SKM-1 (cell line): ENCODE results near the gene AIG1.

Experiments used
- DNase-seq: peaks from one replicate; lab custom pipeline; 2025; ENCODE audit not compliant: unreplicated experiment; lab: John Stamatoyannopoulos, UW

Gene AIG1

DNA sequence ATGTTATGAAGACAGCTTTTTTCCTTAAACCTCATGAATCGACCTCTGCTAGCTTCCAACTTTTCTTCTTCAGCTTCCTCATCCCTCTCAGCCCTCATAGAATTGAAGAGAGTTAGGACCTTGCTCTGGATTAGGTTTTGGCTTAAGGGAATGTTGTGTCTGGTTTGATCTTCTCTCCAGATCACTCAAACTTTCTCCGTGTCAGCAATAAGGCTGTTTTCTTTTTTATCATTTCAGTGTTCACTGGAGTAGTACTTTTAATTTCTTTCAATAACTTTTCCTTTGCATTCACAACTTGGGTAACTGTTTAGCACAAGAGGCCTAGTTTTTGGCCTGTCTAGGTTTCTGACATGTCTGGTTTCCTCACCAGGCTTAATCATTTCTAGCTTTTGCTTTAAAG is 32.6 kb downstream of the AIG1 start:
- no peak for DNase-seq

DNA sequence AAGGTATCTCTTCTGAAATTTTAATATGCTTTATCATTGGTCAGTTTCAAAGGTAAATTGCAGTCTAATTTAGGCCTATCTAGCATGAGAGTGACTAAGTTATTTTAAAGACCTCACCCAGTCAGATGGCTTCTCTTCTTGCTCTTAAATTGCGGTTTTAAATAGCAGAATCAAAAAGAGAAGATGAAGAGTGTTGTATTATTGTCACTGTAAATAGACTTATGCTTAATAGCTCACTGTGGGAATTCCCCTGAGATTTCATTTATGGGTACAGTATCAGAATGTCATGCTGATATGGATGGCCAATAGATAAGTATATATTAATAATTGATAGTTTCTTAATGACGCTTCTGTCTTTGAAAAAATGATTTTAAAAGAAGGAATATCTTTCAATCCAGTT is 35.7 kb downstream of the AIG1 start:
- DNase-seq, result no peak

DNA sequence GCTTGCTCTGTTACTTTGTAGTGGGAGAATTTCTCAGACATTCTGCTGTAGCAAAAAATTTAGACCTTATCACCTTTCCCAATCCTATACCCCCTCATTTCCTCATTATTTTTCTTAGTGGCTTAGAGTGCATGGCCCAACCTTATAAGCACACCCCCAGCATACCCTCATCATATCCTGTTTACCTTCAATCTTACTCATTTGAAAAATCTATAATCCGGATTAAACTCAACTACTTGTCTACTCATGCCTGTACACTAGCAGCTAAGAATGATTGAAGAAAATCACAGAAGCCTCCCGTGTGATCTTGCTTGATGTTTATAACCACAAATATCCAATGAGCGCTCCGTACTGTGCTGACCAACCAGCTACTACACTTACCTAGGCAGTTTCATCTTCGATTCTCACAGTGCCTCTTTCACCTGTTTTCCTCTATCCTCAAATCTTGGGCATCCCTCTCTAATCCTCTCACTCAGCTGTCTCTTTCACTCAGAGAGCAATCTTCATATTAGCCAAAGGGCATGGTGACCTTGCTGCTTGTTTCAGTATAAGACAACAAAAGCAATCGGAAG is 36.6 kb downstream of the AIG1 start:
- DNase-seq, result no peak

DNA sequence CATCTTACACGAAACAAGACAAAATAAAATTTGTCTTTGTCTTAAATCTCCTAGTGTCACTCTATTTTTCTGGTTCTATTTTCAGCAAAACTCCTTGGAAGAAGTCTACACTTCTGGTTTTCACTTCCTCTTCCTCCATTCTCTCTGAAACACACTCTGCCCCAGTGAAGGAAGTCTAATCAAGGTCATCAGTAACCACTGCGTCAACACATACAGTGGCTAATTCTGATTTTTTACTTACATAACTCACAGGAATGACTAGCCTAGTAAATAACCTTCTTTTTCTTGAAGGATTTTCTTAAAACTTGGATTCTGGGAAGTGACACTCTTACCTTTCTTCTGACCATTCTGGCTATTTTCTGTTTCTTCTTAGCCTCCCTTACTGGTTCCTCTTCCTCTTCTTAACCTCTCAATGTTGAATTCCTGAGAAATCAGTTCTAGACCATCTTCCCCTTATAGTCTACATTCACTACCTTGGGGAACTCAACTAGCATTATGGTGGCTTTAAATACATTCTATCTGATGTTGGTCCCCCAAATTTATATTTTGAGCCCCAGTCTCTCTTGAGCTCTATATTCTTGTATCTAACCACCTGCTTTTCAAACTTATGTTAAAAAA is 37.5 kb downstream of the AIG1 start:
- DNase-seq, result peak; percentile 88

DNA sequence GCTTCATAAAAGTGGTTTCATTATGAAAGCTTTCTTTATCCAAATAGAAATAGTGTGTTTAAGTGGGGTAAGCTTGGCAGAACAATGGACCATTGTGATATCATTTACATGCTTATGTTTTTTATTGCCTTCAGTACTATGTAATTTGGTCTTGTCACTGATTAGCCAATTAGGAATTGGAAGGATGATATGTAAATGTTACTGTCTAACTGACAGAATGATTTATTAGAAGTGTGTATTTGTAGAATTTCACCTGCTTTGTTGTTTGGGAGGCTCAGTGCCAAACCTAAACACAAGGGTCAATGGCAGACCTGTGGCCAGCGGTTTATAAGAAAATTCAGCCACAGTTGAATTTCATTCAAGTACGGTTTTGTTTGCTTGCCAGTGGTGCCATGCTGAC is 39.0 kb downstream of the AIG1 start:
- no peak for DNase-seq

DNA sequence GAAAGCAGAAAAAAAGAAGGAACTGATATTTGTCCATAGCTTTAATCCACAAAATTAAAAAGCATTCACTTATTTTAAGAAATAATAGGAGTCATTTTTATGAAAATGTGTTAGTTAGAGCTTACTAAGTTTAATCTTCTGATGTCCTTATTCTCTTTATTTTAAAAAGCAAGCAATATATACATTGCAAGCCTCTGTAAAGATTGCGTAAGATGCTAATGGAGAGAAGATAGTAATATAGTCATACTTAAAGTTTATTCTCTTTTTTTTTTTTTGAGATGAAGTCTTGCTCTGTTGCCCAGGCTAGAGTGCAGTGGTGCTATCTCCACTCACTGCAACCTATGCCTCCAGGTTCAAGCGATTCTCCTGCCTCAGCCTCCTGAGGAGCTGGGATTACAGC is 39.7 kb downstream of the AIG1 start:
- DNase-seq, result no peak

DNA sequence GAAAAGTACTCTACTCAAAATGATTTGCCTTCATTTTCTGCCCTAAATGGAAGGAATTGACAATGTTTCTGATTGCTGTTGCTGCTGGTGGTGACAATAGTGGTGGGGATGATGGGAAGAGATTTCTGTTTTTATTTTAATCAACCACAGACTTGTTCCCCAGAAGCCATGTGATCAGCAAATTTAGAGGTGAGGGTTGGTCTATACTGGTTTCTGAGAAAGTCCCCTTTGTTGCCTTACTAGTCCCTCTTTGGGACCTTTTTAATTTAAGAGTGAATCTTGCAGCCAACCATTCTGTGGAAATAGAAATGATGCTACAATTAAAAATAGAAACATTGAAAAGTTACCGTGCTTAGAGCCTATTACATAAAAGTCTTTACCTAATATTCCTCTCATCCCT is 43.2 kb downstream of the AIG1 start:
- no peak for DNase-seq

DNA sequence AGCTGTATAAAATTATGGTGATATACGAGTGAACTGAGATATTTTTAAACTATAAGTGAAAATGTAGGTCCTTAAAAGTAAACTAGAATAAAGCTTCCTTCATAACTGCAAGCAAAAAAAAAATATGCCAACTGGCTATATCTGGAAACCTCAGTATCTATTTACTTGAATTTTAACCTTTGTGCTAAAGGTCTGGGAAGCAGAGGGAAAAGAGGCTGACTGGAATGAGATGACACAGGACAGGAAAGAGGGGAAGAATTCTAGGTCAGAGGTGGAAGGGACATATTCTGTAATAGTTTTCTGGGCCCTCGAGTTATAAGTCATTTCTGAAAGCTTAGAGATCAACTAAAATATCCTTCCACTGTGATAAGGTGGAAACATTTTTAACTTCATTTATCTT is 46.8 kb downstream of the AIG1 start:
- no peak for DNase-seq

DNA sequence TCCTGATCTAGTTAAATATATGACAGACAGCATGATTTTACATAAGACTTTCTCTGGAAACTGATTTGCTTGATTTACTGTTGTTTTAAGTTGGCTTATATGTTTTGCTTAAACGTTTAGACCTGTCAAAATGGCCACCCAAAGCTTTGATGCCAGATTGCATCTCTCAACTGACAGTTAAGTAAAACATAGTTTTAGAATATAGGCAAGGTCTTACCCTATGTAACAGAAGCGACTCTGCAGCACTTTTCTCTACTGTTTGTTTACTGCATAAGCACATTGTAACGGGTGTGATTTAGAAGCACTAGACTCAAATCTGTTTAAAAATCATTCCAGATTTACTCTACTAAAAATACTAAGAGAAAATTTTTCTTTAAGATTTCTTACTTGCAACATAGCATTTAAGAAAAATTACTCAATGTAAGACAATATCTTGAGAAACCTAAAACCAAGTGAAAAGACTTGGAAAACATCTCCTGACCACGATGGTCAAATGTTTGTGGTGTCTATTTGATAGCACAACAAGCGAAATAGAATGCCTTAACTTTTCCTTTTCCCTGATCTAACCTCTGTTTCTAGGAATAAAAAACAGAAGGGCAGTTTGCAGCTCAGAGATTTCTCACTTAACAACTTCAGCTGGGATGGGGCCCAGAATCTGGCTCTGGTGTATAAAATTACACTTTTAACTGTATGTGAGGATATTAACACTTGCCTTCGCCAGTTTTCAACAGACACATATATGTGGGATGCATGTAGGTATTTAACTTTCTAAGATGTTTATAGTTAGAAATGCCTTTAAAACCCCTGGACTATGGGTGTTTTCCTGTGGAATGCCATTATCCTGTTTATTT is 47.4 kb downstream of the AIG1 start:
- DNase-seq, result no peak

DNA sequence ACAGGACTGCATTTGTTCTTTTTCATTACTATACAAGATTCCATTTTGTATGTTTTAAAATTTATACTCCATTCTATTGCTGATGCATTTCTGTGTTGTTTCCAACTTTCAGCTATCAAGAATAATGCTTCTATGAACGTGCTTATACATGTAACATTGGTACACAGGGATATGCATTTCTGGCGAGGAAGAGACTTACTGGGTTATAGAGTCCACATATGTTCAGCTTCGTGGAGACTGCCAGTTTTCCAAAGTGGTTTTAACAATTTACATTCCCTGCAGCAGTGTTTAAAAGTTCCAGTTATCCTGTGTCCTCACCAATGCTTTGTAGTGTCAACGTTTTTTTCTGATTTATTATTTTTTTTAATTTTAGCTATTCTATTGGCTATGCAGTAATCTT is 48.5 kb downstream of the AIG1 start:
- no peak for DNase-seq

DNA sequence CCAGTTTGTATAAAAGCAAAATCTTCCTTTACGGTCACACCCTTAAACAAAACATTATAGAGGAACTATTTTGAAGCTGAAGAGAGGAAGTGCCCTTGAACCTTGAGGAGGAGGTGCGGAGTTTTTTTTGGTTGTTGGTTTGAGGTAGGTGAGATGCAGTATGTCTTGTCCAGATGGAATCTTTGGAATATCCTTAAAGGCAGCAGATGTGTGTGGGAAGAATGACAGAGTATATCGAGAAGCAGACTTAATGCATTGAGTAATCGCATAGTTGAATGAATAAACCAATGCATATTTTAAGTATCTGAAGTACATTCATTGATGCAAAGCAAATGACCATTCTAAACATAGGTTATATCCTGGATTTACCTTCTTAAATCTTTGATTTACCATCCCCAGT is 49.9 kb downstream of the AIG1 start:
- DNase-seq, result no peak

DNA sequence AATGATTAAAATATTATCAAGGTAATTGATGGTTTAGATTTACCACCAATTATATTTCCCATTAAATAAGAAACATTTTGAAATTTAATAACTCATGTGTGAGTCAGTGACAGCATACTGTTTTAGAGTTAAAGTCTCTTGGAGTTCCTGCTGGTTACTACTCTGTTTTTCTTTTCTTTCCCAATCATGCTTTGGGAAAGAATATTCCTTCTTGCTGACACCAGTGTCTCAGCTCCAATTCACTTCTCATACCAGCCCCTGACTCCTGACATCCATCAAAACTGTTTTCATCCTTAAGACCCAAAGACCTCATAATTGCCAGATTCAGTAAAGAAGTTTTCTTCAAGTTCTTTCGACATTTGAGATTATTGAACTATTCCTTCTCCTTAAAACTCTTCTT is 50.3 kb downstream of the AIG1 start:
- no peak for DNase-seq

DNA sequence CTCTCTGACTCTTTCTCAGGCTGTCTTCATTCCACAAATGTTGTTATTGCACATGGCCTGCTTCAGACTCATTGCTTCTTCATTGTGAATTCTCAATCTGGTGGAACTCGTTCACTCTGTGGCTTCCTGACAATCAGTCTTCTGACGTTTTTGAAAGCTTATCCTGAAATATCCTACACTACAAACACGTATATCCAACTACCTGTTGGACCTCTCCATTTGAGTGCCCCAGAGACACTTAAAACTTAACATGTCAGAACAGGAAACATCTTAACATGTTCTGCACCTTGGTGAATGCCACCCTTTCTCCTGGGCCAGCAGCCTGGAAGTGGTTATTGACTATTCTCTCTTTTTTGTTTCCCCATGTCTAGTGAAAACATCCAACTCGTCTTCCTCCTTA is 50.8 kb downstream of the AIG1 start:
- no peak for DNase-seq

DNA sequence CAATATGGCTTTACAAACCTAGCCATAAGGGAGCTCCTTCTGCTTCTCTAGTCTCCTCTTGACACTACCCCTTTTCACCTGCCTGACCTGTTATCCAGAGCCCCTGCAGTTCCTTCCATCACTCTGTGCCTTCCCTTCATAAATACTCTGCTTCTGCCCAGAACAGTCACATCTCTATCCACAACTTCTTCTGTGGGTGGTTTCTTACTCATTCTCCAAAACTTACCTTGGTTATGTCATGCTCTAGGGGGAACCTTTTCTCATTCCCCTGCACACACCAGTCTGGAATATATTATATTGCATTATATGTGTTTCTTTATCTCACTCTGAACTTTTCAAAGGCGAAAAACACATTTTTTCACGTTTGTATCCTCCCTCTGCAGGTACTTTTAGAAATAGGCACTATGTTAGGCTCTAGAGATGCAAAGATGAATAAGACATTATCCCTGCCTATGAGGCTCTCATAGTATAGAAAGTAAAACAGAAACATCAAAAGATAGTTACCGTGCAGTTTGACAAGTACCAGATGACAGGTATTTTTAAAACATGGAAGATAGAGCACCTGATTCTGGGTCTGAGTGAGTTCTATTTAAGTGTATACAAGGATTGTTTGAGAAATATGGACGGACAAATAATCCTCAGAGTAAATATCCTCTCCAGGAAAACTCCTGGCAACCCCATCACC is 51.5 kb downstream of the AIG1 start:
- DNase-seq, result no peak

DNA sequence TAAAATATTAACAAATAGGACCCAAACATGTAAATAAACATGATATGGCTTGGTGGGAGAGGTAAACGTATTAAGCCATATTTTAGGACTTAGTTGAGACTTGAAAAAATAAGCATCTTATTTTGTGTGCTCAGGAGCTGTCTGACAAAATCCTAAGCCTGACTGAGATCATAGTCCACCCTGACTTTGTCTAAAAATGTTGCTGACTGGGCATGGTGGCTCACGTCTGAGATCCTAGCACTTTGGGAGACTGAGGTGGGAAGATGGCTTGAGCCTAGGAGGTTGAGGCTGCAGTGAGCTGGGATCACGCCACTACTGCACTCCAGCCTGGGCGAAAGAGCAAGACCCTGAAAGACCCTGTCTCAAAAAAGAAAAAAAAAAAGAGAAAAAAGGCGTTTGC is 52.1 kb downstream of the AIG1 start:
- DNase-seq, result no peak

DNA sequence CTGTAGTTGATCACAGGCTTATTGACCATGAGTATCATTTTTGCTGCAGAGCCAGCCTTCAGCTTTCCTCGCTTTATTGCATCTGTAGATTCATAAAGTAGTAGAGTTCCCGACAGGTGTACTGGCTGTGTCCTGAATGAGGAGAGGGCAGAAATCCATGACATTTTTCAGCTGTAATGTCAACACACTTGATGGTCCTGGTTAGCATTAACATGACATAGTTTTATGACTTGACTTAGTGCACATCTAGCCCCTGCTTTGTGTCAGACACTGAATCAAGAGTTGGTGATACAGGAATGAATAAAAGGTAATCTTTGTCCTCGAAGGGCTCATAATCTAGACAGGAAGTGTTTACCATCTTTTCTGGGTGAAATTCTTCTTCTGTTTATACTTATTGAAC is 55.0 kb downstream of the AIG1 start:
- DNase-seq, result no peak

DNA sequence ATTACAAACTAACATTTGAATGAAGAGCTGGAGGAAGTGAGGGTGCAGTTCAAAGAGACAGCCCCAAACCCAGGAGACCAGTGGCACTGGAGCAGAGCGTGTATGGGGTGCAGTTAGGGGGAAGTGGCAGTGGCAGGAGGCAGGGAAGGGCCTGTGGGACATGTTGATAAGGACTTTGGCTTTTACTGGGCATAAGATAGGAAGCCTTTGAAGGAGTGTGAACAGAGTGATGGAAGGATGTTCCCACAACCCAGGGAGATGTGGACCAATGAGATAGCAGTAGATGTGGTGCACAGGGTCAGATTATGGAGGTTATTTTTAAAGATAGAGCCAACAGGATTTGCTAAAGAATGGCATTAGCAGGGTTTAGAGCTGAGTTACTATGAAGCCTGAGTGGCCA is 56.4 kb downstream of the AIG1 start:
- DNase-seq, result no peak

DNA sequence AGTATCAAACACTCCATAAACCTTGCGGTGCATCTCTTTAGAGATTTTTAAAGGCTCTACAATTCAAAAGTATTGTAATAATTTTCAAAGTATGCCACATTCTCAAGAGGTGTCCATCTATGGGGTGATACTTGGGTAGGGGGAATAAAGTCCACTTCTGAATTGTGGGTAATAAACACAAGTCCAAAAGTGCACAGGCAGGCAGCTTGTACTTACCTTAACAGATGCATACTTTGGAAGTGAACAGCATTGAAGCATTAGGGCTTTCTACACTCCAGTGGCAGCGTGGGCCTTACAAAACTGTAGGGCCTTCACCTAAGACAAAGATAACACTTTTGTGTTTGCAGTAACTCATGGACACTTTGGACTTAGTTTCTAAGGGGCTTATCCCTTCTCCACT is 58.6 kb downstream of the AIG1 start:
- no peak for DNase-seq

DNA sequence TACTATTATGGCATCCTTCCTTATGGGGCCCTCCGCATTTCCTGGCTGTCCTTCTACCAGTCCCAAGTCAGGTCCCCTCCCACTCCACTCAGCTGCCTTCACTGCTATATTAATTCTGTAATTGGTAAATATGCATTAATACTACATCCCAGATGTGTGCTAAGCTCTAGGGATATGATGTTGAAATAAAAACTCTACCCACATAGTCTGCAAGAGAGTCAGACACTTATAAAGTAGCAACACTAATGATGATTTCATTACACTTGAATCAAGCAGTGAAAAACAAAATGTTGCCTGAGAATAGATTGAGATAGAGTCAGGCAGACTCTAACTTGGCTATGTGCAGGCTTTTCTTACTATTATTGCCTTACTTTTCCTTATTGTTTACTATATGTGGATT is 62.4 kb downstream of the AIG1 start:
- no peak for DNase-seq

DNA sequence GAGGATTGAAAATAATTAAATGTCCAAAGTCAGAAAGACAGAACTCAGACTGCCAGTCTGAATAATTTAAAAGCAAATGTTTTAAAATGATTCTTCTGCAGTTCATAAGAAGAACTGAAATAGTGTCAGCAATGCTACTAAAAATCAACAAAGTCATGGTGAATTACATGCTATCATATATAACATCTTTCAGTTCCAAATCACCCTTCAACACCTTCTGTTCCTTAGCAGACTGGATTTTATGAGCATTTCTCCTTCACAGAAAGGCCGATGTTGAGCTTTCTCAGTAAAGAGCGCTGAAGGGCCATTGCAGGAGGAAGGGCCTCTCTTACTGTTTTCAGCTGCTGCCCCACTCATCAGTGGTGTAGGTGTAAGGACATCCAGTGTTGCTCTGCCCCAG is 63.3 kb downstream of the AIG1 start:
- DNase-seq, result no peak

DNA sequence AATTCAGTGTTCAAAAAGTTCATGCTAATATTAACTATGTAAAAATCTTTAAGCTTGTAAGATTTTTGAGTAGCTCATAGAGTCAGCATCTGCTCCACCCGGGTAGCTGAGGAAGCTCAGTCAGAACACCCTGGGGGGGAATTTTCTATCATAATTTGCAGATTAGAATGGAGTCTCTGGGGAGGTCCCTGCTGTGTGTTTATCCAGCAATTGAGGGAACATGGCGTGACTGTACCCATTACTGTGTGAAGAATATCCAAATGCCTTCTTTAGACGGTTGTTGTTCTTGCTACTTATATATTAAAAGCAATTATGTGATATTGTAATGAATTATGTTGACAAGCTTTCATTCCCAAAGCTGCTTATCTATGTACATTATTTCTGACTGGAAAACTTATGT is 64.8 kb downstream of the AIG1 start:
- DNase-seq, result no peak
